CD14-positive monocyte (primary cell): ENCODE results near the gene DNAJC5. TPM values are rescaled to one million over a fixed set of nuclear protein-coding genes. Genes with fewer than 3 reads are reported as not detected.

ENCODE experiments used
- DNase-seq, 3 donors: peaks; one replicate each; pipeline ENCODE4 v3.0.0-alpha.2; 2011 to 2022
- H2AFZ ChIP-seq: 2 replicates; pipeline ENCODE4 v1.6.0; 2012; ENCODE audit warnings: mild to moderate bottlenecking, low read depth, low read length, inconsistent platforms; ENCODE audit not compliant: insufficient read depth, poor library complexity, severe bottlenecking
- H3K27ac ChIP-seq, 2 donors: 1 replicate in 1 of 2; 2 replicates in 1 of 2; pipeline ENCODE4 v1.5.1; 2012 to 2013; ENCODE audit warnings: low read length in 2 of 2, control low read depth in 1 of 2, inconsistent platforms in 1 of 2, low read depth in 1 of 2, mild to moderate bottlenecking in 1 of 2
- H3K27me3 ChIP-seq, 2 donors: one replicate each; pipeline versions ENCODE4 v1.6.0 to v1.6.1; 2011 to 2013; ENCODE audit warnings: low read length in 2 of 2; ENCODE audit not compliant: control insufficient read depth in 2 of 2, insufficient read depth in 2 of 2
- H3K36me3 ChIP-seq, 2 donors: replicated peaks in 1 of 2; 1 replicate in 1 of 2; 2 replicates in 1 of 2; pipeline versions ENCODE4 v1.5.1 to v1.6.1; 2012 to 2013; ENCODE audit warnings: low read length in 2 of 2, control low read depth in 1 of 2, inconsistent platforms in 1 of 2, mild to moderate bottlenecking in 1 of 2; ENCODE audit not compliant: insufficient read depth in 2 of 2, control insufficient read depth in 1 of 2
- H3K4me1 ChIP-seq, 2 donors: 1 replicate in 1 of 2; 2 replicates in 1 of 2; pipeline versions ENCODE4 v1.5.1 to v1.6.1; 2012 to 2013; ENCODE audit warnings: low read length in 2 of 2, control low read depth in 1 of 2, inconsistent platforms in 1 of 2, mild to moderate bottlenecking in 1 of 2, moderate library complexity in 1 of 2; ENCODE audit not compliant: insufficient read depth in 2 of 2, control insufficient read depth in 1 of 2
- H3K4me2 ChIP-seq: replicated peaks from 2 replicates; pipeline ENCODE3; 2012; ENCODE audit warnings: low read length, moderate library complexity, mild to moderate bottlenecking; ENCODE audit not compliant: poor library complexity, severe bottlenecking; ENCODE audit errors: extremely low read depth
- H3K4me3 ChIP-seq, 3 experiments: fragments of 200-600 bp in 1 of 3; sonication (generic) in 1 of 3; replicated peaks in 1 of 3; 1 replicate in 2 of 3; 2 replicates in 1 of 3; pipeline ENCODE4 v1.5.1; 2011 to 2013; ENCODE audit warnings: low read length in 3 of 3, mild to moderate bottlenecking in 3 of 3, control low read depth in 2 of 3, low read depth in 2 of 3, inconsistent platforms in 1 of 3, moderate library complexity in 1 of 3
- H3K79me2 ChIP-seq: 2 replicates; pipeline ENCODE4 v1.6.0; 2012; ENCODE audit warnings: mild to moderate bottlenecking, control low read depth, inconsistent platforms, low read length, moderate library complexity; ENCODE audit not compliant: insufficient read depth
- H3K9ac ChIP-seq: 2 replicates; pipeline ENCODE4 v1.6.0; 2017; ENCODE audit warnings: low read length, mild to moderate bottlenecking; ENCODE audit not compliant: insufficient read depth, poor library complexity, severe bottlenecking
- H3K9me3 ChIP-seq, 2 donors: replicated peaks in 1 of 2; 1 replicate in 1 of 2; 2 replicates in 1 of 2; pipeline versions ENCODE4 v1.5.1 to v1.6.1; 2012 to 2013; ENCODE audit warnings: low read length in 2 of 2, control low read depth in 1 of 2; ENCODE audit not compliant: control insufficient read depth in 1 of 2, insufficient read depth in 1 of 2
- H4K20me1 ChIP-seq: 2 replicates; pipeline ENCODE4 v1.6.0; 2012; ENCODE audit warnings: mild to moderate bottlenecking, low read length, control low read depth, moderate library complexity; ENCODE audit not compliant: insufficient read depth
- H3K27ac Mint-ChIP-seq, 7 donors: one replicate each; pipeline ENCODE4 v1.8.0; 2020; ENCODE audit warnings: mild to moderate bottlenecking in 7 of 7, mixed read lengths in 7 of 7, moderate library complexity in 6 of 7, inconsistent platforms in 2 of 7
- H3K27me3 Mint-ChIP-seq, 3 donors: one replicate each; pipeline ENCODE4 v1.8.0; 2021 to 2022; ENCODE audit warnings: low read depth in 3 of 3, mild to moderate bottlenecking in 3 of 3, mixed read lengths in 3 of 3, moderate library complexity in 3 of 3, inconsistent platforms in 1 of 3
- H3K36me3 Mint-ChIP-seq, 2 donors: one replicate each; pipeline ENCODE4 v1.8.0; 2020; ENCODE audit warnings: mixed read lengths in 2 of 2, inconsistent platforms in 1 of 2, mild to moderate bottlenecking in 1 of 2
- H3K4me1 Mint-ChIP-seq: one replicate; pipeline ENCODE4 v1.8.0; 2020; ENCODE audit warnings: mild to moderate bottlenecking, mixed read lengths
- H3K4me3 Mint-ChIP-seq, 2 donors: one replicate each; pipeline ENCODE4 v1.8.0; 2020; ENCODE audit warnings: mild to moderate bottlenecking in 2 of 2, mixed read lengths in 2 of 2, moderate library complexity in 1 of 2
- H3K9me3 Mint-ChIP-seq, 7 donors: one replicate each; pipeline ENCODE4 v1.8.0; 2020 to 2022; ENCODE audit warnings: mixed read lengths in 7 of 7, mild to moderate bottlenecking in 6 of 7, moderate library complexity in 6 of 7, inconsistent platforms in 2 of 7
- WGBS: methylation state at CpG from one replicate; pipeline ENCODE4 v1.1.5; 2013; ENCODE audit warnings: missing lambda C conversion rate; ENCODE audit not compliant: insufficient coverage; 5-methylcytosine and 5-hydroxymethylcytosine counted together
- intact Hi-C, 2 donors: fragments of 100-400 bp; cut with micrococcal nuclease; formaldehyde crosslinking; loops; one replicate each; pipeline versions ENCODE4 v1.15.0 to v1.15.1; 2023
- polyA plus RNA-seq, 3 donors: library from polyadenylated mRNA; depleted of rRNA in 1 of 3; unstranded in 2 of 3; stranded (reverse) in 1 of 3; fragments of 300-500 nt in 2 of 3; fragments of >200 nt in 1 of 3; fragmentation: Illumina TruSeq in 2 of 3; gene quantifications; 1 replicate in 2 of 3; 2 replicates in 1 of 3; pipeline ENCODE4 v1.2.3, GENCODE V29; 2012 to 2021
- TF ChIP-seq, protein P1 (sequence below): fragments of 200-600 bp; IDR thresholded peaks from one replicate; pipeline ENCODE4 v1.8.0; 2022; ENCODE audit warnings: antibody characterized with exemption, mild to moderate bottlenecking

Gene DNAJC5
- polyA plus RNA-seq, 3 donors: 5.9 to 44.4 (median 7.4) TPM

DNA sequence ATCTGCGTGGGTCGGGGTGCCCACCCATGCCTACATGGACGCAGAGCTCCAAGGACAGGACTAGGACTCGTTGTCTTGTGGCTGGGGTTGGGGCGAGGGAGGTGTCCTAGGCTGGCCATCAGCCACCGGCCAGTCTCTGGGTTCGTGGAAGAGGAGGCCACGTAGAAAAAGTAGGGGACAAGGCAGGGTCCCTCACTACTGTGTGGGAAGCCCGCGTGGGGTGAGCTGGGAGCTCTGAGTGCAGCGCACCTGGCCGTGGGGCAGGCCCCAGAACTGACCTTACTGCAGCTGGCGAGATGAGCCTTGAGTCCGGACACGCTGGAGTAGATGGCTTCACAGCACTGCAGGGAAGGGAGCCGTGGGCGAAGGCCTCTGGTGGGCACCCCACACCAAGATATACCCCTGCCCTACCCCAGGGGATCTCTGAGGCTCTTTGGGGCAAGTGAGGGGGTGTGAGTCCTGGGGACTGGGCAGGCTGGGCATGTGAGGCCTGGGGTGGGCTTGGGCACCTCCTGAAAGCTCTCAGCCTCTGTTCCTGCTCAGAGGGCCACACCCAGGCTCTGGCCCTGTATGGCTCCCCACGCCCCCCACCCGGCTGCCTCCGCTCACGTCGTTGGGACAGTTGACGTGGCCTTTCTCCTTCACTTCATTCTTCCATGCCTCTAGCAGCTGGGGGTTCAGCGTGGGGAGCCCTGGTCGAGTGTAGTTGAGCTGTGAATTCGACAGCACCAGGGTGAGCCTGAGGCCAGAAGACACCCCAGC, 66.9 kb downstream of the DNAJC5 start:
- H2AFZ ChIP-seq: no peak overlapping the region
- H3K79me2 ChIP-seq: no peaks in the 10 kb centered on the region
- no peak overlapping the region for H3K27ac Mint-ChIP-seq
- no peak overlapping the region for H3K4me3 ChIP-seq
- intact Hi-C loops: no loop called here
- no peak overlapping the region for H3K9ac ChIP-seq
- no peak for DNase-seq
- H3K4me2 ChIP-seq: no peak overlapping the region
- H3K27ac ChIP-seq: no peak overlapping the region
- H4K20me1 ChIP-seq: no peaks in the 10 kb centered on the region
- WGBS: 97% methylated on average over 12 of the region's 26 CpGs
- H3K9me3 ChIP-seq: peaks cover 0 to 22% of the 10 kb centered on the region in 2 donors
- H3K36me3 ChIP-seq: peaks cover 4 to 16% of the 10 kb centered on the region in 2 donors
- H3K4me3 Mint-ChIP-seq: no peak overlapping the region
- peaks cover 0 to 23% (median 12%) of the 10 kb centered on the region in 7 donors for H3K9me3 Mint-ChIP-seq
- TF ChIP-seq, protein P1, sequence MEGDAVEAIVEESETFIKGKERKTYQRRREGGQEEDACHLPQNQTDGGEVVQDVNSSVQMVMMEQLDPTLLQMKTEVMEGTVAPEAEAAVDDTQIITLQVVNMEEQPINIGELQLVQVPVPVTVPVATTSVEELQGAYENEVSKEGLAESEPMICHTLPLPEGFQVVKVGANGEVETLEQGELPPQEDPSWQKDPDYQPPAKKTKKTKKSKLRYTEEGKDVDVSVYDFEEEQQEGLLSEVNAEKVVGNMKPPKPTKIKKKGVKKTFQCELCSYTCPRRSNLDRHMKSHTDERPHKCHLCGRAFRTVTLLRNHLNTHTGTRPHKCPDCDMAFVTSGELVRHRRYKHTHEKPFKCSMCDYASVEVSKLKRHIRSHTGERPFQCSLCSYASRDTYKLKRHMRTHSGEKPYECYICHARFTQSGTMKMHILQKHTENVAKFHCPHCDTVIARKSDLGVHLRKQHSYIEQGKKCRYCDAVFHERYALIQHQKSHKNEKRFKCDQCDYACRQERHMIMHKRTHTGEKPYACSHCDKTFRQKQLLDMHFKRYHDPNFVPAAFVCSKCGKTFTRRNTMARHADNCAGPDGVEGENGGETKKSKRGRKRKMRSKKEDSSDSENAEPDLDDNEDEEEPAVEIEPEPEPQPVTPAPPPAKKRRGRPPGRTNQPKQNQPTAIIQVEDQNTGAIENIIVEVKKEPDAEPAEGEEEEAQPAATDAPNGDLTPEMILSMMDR: no peak
- peaks cover 17 to 28% of the 10 kb centered on the region in 2 donors for H3K36me3 Mint-ChIP-seq
- peaks cover 0 to 5% (median 3%) of the 10 kb centered on the region in 3 donors for H3K27me3 Mint-ChIP-seq
- H3K4me1 Mint-ChIP-seq: peaks cover 4% of the 10 kb centered on the region
- H3K27me3 ChIP-seq: no peaks in the 10 kb centered on the region
- peaks cover 6 to 8% of the 10 kb centered on the region in 2 donors for H3K4me1 ChIP-seq

DNA sequence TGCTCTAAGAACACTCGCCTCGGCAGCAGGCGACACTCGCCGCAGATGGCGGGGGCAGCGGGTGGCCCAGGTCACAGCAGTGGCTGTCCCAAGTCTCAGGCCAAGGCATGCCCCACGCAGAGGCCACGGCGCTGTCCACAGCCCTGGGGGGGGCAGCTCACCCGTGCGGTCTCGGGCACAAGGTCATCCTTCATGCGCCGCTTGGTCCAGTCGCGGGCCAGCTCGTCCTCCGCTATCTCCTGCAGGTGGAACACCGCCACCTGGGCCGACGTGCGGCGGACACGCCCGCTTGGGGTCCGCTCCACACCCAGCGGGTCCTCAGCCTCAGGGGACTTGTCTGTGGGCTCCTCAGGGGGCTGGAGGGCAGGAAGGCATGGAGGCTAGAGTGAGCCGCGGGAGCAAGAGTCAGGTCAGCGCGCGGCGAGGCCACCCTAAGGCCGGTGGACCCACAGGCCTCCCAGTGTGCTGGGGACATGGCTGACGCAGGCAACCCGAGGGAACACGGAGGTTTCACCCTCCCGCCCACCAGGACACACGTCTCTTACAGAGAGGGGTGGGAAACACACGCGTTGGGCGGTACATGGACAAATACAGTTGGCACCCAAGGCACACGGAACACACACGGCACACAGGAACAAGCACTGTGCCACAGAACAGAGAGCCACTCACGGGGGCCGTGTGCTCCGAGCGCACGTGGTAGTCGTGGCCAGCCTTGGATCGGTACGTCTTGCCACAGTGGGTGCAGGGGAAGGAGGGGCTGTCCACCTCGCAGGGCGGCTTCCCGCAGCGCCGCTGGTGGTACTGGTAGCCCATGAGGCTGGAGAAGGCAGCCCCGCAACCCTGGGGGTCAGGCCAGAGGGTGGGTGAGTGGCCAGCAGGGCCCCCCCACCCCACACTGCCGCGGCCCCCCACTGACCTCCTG, 67.8 kb downstream of the DNAJC5 start:
- no peak overlapping the region for H3K27ac Mint-ChIP-seq
- H3K4me3 ChIP-seq: no peak overlapping the region
- H3K9me3 ChIP-seq: peaks cover 0 to 24% of the 10 kb centered on the region in 2 donors
- H3K36me3 Mint-ChIP-seq: peaks cover 17 to 28% of the 10 kb centered on the region in 2 donors
- H3K4me2 ChIP-seq: no peak overlapping the region
- peaks cover 0 to 29% (median 12%) of the 10 kb centered on the region in 7 donors for H3K9me3 Mint-ChIP-seq
- no peaks in the 10 kb centered on the region for H3K4me1 ChIP-seq
- H2AFZ ChIP-seq: no peak overlapping the region
- no peaks in the 10 kb centered on the region for H3K79me2 ChIP-seq
- H3K4me1 Mint-ChIP-seq: no peaks in the 10 kb centered on the region
- H3K27ac ChIP-seq: no peak overlapping the region
- H3K36me3 ChIP-seq: peaks cover 4 to 16% of the 10 kb centered on the region in 2 donors
- H3K27me3 Mint-ChIP-seq: peaks cover 1 to 4% (median 2%) of the 10 kb centered on the region in 3 donors
- TF ChIP-seq, protein P1: no peak
- 98% methylated on average over 49 of the region's 61 CpGs for WGBS
- no peak for DNase-seq
- intact Hi-C loops: no loop called here
- H3K27me3 ChIP-seq: no peaks in the 10 kb centered on the region
- H4K20me1 ChIP-seq: no peaks in the 10 kb centered on the region
- no peak overlapping the region for H3K4me3 Mint-ChIP-seq
- no peak overlapping the region for H3K9ac ChIP-seq
